Fibroblast of pulmonary artery (primary cell): ENCODE results near the gene EDEM3.

Source experiments
- DNase-seq: peaks from one replicate; pipeline ENCODE4 v3.0.0-alpha.2; 2010; ENCODE audit warnings: low read depth
- H3K4me3 ChIP-seq: replicated peaks from 2 replicates; pipeline ENCODE4 v1.5.1; 2011; ENCODE audit warnings: low read depth, mild to moderate bottlenecking, control low read depth, low read length, moderate library complexity
- TF ChIP-seq, protein P1 (sequence below): IDR thresholded peaks from 2 replicates; pipeline ENCODE4 v1.5.1; 2011; ENCODE audit warnings: mild to moderate bottlenecking, control low read depth, low read length, inconsistent platforms; ENCODE audit errors: missing control alignments

EDEM3 gene

DNA sequence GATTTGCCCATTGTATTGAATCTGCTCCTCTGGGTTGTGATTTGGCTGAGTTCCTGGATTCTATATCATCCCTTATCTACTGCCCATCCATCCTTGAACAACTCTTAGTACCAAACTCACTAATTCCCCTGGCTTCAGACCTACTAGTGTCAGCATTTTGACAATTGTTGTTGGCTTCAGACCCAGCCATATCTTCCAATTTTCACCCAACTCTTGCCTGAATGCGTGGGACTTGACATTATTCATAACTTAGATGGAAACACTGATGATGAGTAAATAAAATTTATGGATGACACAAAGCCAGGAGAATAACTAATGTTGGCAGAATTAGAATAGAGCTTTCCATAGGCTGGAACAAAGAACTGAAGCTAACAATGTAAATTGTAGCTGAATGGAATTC is 27.3 kb upstream of the EDEM3 start:
- TF ChIP-seq, protein P1, sequence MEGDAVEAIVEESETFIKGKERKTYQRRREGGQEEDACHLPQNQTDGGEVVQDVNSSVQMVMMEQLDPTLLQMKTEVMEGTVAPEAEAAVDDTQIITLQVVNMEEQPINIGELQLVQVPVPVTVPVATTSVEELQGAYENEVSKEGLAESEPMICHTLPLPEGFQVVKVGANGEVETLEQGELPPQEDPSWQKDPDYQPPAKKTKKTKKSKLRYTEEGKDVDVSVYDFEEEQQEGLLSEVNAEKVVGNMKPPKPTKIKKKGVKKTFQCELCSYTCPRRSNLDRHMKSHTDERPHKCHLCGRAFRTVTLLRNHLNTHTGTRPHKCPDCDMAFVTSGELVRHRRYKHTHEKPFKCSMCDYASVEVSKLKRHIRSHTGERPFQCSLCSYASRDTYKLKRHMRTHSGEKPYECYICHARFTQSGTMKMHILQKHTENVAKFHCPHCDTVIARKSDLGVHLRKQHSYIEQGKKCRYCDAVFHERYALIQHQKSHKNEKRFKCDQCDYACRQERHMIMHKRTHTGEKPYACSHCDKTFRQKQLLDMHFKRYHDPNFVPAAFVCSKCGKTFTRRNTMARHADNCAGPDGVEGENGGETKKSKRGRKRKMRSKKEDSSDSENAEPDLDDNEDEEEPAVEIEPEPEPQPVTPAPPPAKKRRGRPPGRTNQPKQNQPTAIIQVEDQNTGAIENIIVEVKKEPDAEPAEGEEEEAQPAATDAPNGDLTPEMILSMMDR = no peak
- no peak overlapping the region for H3K4me3 ChIP-seq
- DNase-seq = no peak

DNA sequence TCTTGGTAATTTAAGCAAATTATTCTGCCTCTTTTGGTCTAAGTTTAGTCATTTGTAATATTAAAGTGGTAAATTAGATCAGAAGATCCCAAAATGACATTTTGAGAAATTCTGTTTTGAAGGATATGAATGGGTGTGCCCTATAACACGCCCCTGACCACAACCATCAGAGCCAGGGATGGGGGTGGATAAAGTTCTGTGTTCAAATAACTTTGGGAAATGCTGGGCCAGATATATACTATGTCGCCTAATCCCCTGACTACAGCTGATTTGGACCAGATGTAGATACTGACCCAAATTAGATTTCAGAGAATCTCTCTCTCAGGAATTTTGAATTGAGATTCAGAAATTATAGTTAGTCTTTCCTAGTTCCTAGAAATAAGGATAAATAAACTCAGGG is 21.2 kb upstream of the EDEM3 start:
- TF ChIP-seq, protein P1 = no peak
- no peak for DNase-seq

DNA sequence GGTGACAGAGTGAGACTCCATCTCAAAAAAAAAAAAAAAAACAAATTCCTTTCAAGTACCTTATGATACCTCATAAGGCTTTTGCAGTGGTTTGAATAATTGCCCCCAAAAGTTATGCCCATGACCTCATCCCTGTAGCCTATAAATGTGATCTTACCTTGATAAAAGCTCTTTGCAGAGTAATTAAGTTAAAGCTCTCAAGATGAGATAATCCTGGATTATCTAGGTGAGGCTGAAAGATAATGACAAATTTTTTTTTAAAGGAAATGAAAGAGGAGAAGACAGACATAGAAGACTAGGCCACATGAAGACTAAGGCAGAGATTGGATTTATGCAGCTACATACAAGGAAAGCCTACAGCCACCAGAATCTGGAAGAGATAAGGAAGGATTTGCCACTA is 20.7 kb upstream of the EDEM3 start:
- DNase-seq = no peak
- TF ChIP-seq, protein P1 = no peak
- H3K4me3 ChIP-seq = no peak overlapping the region

More for the DNA sequence above, 21.2 kb upstream of the EDEM3 start:
- H3K4me3 ChIP-seq = no peak overlapping the region

DNA sequence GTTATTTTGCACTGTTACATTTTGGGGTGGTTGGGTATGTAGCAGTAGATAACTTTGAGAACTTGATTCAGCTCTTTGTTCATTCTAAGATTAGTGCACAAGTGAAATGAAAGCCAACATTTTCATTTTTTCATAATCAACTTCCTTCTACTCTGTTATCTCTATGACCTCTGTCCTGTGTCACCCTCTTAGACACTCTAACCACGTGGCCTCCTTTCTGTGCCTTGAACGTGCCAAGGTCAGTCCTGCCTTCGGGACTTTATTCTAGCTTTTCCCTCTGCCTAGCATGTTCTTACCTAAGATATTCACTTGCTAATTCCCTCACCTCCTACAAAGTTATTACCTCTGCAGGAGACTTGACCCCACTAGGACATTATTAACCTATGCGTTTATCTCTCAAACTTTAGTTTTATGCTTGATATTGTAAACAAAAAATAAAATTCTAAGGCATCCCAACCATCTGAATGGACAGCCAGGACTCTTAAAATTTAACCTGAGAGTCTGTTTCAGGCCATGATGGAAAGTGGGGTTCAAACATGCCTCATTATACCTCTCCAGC is 19.2 kb upstream of the EDEM3 start:
- DNase-seq = no peak
- TF ChIP-seq, protein P1 = no peak
- no peak overlapping the region for H3K4me3 ChIP-seq

DNA sequence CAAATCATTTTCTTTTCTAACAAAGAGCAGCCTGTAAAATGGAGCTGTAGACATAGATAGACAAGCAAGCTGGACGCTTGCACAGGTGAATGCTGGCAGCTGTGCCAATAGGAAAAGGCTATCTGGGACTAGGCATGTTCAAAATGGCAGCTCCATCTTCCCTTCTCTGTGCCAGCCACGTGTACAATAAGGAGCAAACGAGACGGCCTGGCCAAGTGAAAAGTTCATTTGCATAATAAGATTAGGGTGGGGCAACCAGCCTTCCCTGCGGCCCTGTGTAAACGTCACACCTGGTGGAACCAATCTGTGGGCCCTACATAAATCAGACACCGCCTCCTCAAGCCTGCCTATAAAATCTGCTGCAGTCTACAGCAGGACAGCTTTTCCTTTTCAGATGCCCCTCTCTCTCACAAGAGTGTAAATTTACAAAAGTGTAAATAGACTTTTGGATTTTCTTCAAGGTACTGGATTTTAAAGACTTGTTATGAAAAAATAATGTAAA is 16.6 kb upstream of the EDEM3 start:
- TF ChIP-seq, protein P1 = no peak
- H3K4me3 ChIP-seq = no peak overlapping the region
- DNase-seq = no peak

DNA sequence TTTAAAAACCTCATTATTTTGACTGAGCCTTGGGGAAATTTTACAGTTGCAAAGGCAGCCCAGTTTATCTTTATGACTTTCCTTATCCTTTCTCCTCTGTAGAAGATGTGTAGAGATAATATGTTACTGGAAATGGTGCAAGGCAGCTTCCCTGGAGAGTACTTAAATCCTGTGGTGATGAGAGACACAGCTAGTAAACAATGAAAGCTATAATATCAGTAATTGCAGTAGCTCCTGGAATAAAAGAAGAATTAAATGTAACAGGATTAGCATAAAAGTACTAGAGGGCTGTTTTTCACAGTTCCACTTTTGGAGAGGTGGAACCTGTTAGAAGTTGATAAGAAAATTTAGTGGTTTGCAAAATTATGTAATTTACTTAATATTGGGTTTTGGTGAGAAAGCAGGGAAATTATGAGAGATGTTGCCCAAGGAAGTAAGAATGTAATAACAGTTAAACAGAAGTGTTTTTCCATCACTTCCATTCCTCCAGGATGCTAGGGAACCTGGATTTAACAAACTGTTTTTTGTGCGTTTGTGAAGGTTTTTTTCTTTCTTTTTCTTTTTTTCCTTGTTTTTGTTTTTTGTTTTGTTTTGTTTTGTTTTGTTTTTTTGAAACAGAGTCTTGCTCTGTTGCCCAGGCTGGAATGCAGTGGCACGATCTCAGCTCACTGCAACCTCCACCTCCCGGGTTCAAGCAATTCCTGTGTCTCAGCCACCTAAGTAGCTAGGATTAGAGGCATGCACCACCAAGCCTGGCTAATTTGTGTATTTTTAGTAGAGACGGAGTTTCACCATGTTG is 15.7 kb upstream of the EDEM3 start:
- DNase-seq = no peak
- no peak overlapping the region for H3K4me3 ChIP-seq
- TF ChIP-seq, protein P1 = no peak
